Activated CD4-positive, alpha-beta T cell treated with anti-CD3 and anti-CD28 coated beads, Interleukin-2, Interleukin-6, amounts not matched to agents 100 ng/mL and 50 ng/mL, durations not matched to agents 16 hours and 8 hours (primary cell): ENCODE data around the gene ZNF514.

ENCODE experiments used
- DNase-seq: peaks from one replicate; pipeline ENCODE4 v3.0.0-alpha.2; 2020

The ZNF514 gene

GRCh38 chr2:95159690-95160449, at the start of gene ZNF514:
Gene ZNF514, minus strand, starts transcription at chr2:95159848. Its CDS starts 6,595 bp downstream, at chr2:95153253.
- DNase-seq = peak; percentile 76

GRCh38 chr2:95208106-95208505, 48.5 kb upstream of the ZNF514 start:
- no peak for DNase-seq

- peak; percentile 89 for DNase-seq
Measured at GRCh38 chr2:95207111-95207961, 47.7 kb upstream of the ZNF514 start, which contains the start of gene ZNF892. Gene ZNF892, plus strand, starts transcription at chr2:95207521. Its CDS starts 295 bp downstream, at chr2:95207816.

- no peak for DNase-seq
Measured at GRCh38 chr2:95206096-95206495, 46.4 kb upstream of the ZNF514 start.

GRCh38 chr2:95204396-95204795, 44.7 kb upstream of the ZNF514 start:
- no peak for DNase-seq

- no peak for DNase-seq
Measured at GRCh38 chr2:95203911-95204310, 44.3 kb upstream of the ZNF514 start.

GRCh38 chr2:95192956-95193355, 33.3 kb upstream of the ZNF514 start:
- peak; percentile 45 for DNase-seq

- no peak for DNase-seq
Measured at GRCh38 chr2:95185973-95186372, 26.3 kb upstream of the ZNF514 start.

- DNase-seq = no peak
Measured at GRCh38 chr2:95185197-95185596, 25.5 kb upstream of the ZNF514 start.

GRCh38 chr2:95181774-95182173, 22.1 kb upstream of the ZNF514 start:
- DNase-seq = no peak

GRCh38 chr2:95179451-95179850, 19.8 kb upstream of the ZNF514 start:
- DNase-seq = no peak

- no peak for DNase-seq
Measured at GRCh38 chr2:95174031-95174542, 14.4 kb upstream of the ZNF514 start.

- DNase-seq = no peak
Measured at GRCh38 chr2:95171902-95172301, 12.3 kb upstream of the ZNF514 start.

GRCh38 chr2:95166065-95166763, 6.6 kb upstream of the ZNF514 start:
- DNase-seq = no peak

GRCh38 chr2:95165371-95166064, 5.9 kb upstream of the ZNF514 start, which contains the start of gene ZNF2:
Gene ZNF2, plus strand, starts transcription at chr2:95165809. Its CDS starts 10,418 bp downstream, at chr2:95176227.
- DNase-seq = peak; percentile 98

- no peak for DNase-seq
Measured at GRCh38 chr2:95165030-95165370, 5.4 kb upstream of the ZNF514 start.

GRCh38 chr2:95158891-95159619, 593 bp downstream of the ZNF514 start:
- peak; percentile 26 for DNase-seq

GRCh38 chr2:95158441-95158840, 1.2 kb downstream of the ZNF514 start:
- no peak for DNase-seq

- no peak for DNase-seq
Measured at GRCh38 chr2:95149397-95149984, 10.2 kb downstream of the ZNF514 start.

- DNase-seq = no peak
Measured at GRCh38 chr2:95143838-95144237, 15.8 kb downstream of the ZNF514 start.

- DNase-seq = no peak
Measured at GRCh38 chr2:95138702-95139101, 20.9 kb downstream of the ZNF514 start.
